Colonic mucosa (tissue), 4 donors: ENCODE data around the gene NUCB1. TPM values are rescaled to one million over a fixed set of nuclear protein-coding genes. Genes with fewer than 3 reads are reported as not detected.
"Not testable (repeated sequence)": the region's sequence is repeated elsewhere in the genome, so short reads cannot be mapped to it uniquely, and the experiment has no call there.

Experiments used
- DNase-seq: peaks from one replicate; pipeline ENCODE4 v3.0.0-alpha.2; 2020
- H3K27ac ChIP-seq: fragments of 200-600 bp; one replicate; pipeline ENCODE4 v1.8.0; 2021
- H3K27me3 ChIP-seq: fragments of 200-600 bp; one replicate; pipeline ENCODE4 v1.8.0; 2021
- H3K36me3 ChIP-seq: fragments of 200-600 bp; one replicate; pipeline ENCODE4 v1.8.0; 2021
- H3K4me1 ChIP-seq: fragments of 200-600 bp; one replicate; pipeline ENCODE4 v1.8.0; 2021; ENCODE audit warnings: mild to moderate bottlenecking
- H3K4me3 ChIP-seq: fragments of 200-600 bp; one replicate; pipeline ENCODE4 v1.8.0; 2021
- H3K9ac ChIP-seq, 2 donors: one replicate each; pipeline ENCODE4 v1.7.0; 2013; ENCODE audit warnings: control low read depth in 2 of 2, low read depth in 2 of 2, low read length in 2 of 2
- H3K9me3 ChIP-seq: fragments of 200-600 bp; one replicate; pipeline ENCODE4 v1.8.0; 2021
- intact Hi-C: fragments of 100-400 bp; cut with DNase I; formaldehyde crosslinking; loops from one replicate; pipeline ENCODE4 v1.14.1; 2022
- total RNA-seq, 2 donors: library from RNA; stranded (reverse); fragmentation: NEBNext Ultra II Directional in 1 of 2; extraction: Animal tissue kit (Norgen Biotek cat#: 25700) in 1 of 2; gene quantifications; one replicate each; pipeline ENCODE4 v1.2.1, GENCODE V29; 2021
- TF ChIP-seq, protein P1 (sequence below): fragments of 200-600 bp; IDR thresholded peaks from one replicate; pipeline ENCODE4 v1.8.0; 2022; ENCODE audit warnings: antibody characterized with exemption, mild to moderate bottlenecking
- donor health status: healthy.
- donor health status: DM: no; HTN: no; CAD: no.
- donor health status: DM: no; HTN: no; CAD: no.

Gene NUCB1
- total RNA-seq, 2 donors from 2014 or later, result 180 to 184 TPM

DNA sequence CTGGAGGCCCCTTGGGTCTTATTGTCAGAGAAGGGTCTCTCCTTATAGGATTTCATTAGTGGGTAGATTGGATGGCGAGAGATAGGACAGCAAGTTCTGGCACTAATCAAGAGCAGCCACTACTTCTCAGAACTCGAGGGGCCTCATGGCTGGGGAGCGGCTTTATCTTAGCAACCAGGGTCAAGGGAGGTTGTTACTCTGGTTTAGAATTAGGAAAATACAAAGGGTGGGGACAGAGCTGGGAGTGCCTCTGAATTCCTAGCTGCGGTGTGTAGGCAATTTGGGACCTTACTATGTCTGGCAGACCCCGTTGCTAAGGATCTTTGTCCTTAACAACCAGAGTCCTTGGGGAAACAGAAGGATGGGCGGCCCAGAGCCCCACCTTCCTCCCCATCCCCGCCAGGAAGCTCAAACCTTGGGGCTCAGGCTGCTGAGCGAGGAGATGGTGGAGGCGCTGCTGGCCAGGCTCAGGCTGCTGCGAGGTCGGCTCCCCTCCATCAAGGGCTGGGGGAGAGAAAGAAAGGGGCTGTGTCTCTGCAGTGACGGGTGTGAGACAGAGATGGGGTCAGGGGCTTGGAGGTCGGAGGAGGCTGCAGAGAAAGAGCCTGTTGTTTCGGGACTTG, 32.9 kb upstream of the NUCB1 start:
- intact Hi-C loops, result no loop called here
- no peak for DNase-seq
- H3K4me1 ChIP-seq, result no peaks in the 10 kb centered on the region
- peak overlapping the region in 1 of 2 donors; percentile 60 for H3K9ac ChIP-seq
- TF ChIP-seq, protein P1, sequence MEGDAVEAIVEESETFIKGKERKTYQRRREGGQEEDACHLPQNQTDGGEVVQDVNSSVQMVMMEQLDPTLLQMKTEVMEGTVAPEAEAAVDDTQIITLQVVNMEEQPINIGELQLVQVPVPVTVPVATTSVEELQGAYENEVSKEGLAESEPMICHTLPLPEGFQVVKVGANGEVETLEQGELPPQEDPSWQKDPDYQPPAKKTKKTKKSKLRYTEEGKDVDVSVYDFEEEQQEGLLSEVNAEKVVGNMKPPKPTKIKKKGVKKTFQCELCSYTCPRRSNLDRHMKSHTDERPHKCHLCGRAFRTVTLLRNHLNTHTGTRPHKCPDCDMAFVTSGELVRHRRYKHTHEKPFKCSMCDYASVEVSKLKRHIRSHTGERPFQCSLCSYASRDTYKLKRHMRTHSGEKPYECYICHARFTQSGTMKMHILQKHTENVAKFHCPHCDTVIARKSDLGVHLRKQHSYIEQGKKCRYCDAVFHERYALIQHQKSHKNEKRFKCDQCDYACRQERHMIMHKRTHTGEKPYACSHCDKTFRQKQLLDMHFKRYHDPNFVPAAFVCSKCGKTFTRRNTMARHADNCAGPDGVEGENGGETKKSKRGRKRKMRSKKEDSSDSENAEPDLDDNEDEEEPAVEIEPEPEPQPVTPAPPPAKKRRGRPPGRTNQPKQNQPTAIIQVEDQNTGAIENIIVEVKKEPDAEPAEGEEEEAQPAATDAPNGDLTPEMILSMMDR, result no peak
- no peaks in the 10 kb centered on the region for H3K9me3 ChIP-seq
- peaks cover 7% of the 10 kb centered on the region for H3K27me3 ChIP-seq
- peak overlapping the region; percentile 15 for H3K4me3 ChIP-seq
- no peak overlapping the region for H3K27ac ChIP-seq
- H3K36me3 ChIP-seq, result no peaks in the 10 kb centered on the region

DNA sequence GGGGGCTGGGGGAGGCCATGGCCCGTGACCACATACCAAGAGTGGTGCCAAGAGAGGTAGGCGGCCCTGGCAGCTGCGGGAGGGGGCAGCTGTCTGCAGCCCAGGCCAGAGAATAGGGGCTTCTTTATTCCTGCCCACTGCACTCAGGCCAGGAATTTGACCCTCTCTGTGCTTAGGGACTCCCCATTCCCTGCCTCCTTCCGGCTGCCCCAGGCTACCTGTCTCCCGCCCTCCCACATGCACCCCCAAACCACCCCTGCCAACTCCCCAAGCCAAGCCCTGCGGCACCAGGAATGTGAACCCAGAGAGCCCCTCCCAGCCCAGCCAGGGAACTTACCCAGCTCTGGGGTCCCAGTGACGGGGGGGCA, 32.4 kb upstream of the NUCB1 start:
- intact Hi-C loops, result no loop called here
- peak overlapping the region; percentile 60 to 63 for H3K9ac ChIP-seq

DNA sequence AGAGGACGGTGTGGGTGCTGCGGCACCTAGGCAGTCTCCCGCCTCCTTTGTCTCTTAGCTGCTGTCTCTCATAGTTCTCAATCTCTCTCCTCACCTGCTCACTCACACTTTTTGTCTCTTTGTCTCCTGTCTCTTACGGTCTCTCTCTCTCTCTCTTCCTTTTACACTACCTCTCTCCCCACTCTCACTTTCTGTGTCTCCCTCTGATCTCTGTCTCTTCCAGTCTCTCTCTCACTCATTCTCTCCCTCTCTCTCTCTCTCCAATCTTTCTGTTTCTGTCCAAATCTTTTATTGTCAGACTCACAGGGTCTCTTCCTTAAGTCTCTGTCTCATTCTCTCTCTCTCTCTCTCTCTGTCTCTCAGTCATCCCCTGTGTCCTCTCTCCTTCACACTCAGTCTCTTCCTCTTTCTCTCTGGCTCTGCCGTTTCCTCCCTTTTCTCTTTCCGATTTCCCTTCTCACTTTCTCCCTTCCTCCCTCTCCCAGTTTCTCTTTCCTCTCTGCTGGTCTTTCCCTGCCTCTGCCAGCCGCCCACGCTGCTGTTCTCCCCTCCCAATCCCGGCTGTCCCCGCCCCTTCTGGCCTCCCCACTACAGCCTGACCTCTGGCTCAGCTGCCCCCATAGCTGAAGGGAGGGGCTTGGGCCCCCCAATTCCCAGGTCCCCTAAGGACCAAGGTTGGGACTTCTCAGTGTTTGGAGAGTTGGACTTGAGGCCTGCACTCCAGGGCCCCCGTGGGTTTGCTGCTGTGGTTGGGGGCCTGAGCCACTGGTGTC, 31.8 kb upstream of the NUCB1 start, which contains the start of gene PLEKHA4:
TSS of gene PLEKHA4 (minus strand) at position 504 of the 773 bp plus-strand sequence. CDS start 997 bp downstream, outside the sequence.
- Histone ChIP-seq H3K4me3 (peak within 1 kb of the TSS; percentile 15), H3K9ac (peak within 1 kb of the TSS; percentile 60 to 63)
- intact Hi-C loops, result no loop called here

More for the DNA sequence above, 32.4 kb upstream of the NUCB1 start:
- Histone ChIP-seq H3K9me3 (no peaks in the 10 kb centered on the region), H3K4me3 (peak overlapping the region; percentile 15), H3K4me1 (no peaks in the 10 kb centered on the region), H3K27me3 (peaks cover 7% of the 10 kb centered on the region), H3K27ac (no peak overlapping the region), H3K36me3 (no peaks in the 10 kb centered on the region)
- no peak for DNase-seq
- TF ChIP-seq, protein P1, result no peak

DNA sequence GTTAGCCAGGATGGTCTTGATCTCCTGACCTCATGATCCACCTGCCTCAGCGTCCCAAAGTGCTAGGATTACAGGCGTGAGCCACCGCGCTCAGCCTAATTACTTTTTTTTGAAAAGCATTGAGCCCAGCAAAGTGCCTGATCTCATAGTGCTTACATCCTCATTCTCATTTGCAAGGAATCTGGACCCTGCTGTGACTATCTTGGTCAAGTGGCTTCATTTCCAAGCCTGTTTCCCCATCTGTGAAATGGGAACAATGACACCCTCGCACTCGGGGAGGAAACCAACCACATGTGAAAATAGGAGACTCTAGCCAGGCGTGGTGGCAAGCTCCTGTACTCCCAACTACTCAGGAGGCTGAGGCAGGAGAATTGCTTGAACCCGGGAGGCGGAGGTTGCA, 30.1 kb upstream of the NUCB1 start:
- peaks cover 7% of the 10 kb centered on the region for H3K27me3 ChIP-seq

More for the DNA sequence above, 31.8 kb upstream of the NUCB1 start, which contains the start of gene PLEKHA4:
- Histone ChIP-seq H3K36me3 (no peaks in the 10 kb centered on the region), H3K9me3 (no peaks in the 10 kb centered on the region), H3K27me3 (peaks cover 7% of the 10 kb centered on the region), H3K4me1 (peaks cover 2% of the 10 kb centered on the region), H3K27ac (peak within 1 kb of the TSS; percentile 73)
- DNase-seq, result peak; percentile 55
- TF ChIP-seq, protein P1, result no peak

DNA sequence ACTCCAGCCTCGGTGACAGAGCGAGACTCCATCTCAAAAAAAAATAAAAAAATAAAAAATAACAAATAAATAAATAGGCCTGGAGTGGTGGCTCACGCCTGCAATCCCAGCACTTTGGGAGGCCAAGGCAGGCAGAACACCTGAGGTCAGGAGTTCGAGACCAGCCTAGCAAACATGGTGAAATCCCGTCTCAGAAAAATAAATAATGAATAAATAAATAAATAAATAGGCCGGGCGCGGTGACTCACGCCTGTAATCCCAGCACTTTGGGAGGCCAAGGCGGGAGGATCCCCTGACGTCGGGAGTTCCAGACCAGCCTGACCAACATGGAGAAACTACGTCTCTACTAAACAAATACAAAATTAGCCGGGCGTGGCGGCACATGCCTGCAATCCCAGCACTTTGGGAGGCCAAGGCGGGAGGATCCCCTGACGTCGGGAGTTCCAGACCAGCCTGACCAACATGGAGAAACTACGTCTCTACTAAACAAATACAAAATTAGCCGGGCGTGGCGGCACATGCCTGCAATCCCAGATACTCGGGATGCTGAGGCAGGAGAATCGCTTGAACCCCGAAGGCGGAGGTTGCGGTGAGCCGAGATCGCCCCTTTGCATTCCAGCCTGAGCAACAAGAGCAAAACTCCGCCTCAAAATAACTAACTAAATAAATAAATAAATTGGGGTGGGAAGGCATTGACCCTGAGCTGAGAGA, 28.5 kb upstream of the NUCB1 start:
- H3K27me3 ChIP-seq, H3K36me3 ChIP-seq, H3K9me3 ChIP-seq, DNase-seq, H3K4me3 ChIP-seq: not testable (repeated sequence)
- intact Hi-C loops, result loop anchor here (10.0 kb wide), 1 partner anchor 93 kb away; the partner anchor contains the start of gene FTL
- H3K4me1 ChIP-seq, result peaks cover 15% of the 10 kb centered on the region
- peak overlapping the region; percentile 37 to 100 for H3K9ac ChIP-seq
- H3K27ac ChIP-seq, result peak overlapping the region; percentile 97

More for the DNA sequence above, 30.1 kb upstream of the NUCB1 start:
- intact Hi-C loops, result loop anchor here (10.0 kb wide), 1 partner anchor 95 kb away; the partner anchor contains the start of gene FTL
- Histone ChIP-seq H3K27ac (no peak overlapping the region), H3K9ac (no peak overlapping the region), H3K9me3 (no peaks in the 10 kb centered on the region), H3K36me3 (no peaks in the 10 kb centered on the region), H3K4me3 (no peak overlapping the region), H3K4me1 (peaks cover 5% of the 10 kb centered on the region)
- TF ChIP-seq, protein P1, result no peak
- DNase-seq, result no peak
